OCI-M2 (cell line): ENCODE measurements around the gene PDZD8.
"Not testable (repeated sequence)": the region's sequence is repeated elsewhere in the genome, so short reads cannot be mapped to it uniquely, and the experiment has no call there.

ENCODE experiments used
- DNase-seq: peaks from one replicate; lab custom pipeline; 2025; ENCODE audit not compliant: unreplicated experiment; lab: John Stamatoyannopoulos, UW

PDZD8 gene

DNA sequence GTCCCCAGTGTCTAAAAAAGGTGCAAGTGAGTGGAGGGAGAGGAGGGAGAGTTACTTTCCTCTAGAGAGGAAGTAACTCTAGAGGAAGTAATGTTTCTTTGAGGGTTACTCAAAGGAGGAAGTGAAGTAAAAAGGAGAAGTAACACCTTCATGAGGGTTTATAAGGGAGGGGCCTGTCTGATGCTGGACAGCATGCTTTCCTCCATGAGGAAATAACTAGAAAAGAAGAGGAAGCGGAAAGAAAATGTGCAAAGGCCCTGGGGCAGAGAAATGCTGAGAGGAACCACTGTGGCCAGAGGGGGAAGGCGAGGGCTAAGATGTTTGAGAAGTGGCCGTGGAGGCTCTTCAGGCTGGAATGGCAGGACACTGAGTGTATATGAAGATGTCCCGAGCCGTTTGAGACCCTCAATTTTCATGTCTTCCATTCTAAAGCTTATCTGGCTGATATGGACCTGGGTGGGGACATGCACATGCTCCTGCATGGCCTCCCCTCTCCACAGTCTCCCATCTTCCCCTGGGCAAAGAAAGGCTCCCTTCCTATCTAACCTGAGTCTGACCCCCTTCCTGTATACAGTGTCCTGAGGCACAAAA, 137.7 kb downstream of the PDZD8 start:
- DNase-seq: no peak

DNA sequence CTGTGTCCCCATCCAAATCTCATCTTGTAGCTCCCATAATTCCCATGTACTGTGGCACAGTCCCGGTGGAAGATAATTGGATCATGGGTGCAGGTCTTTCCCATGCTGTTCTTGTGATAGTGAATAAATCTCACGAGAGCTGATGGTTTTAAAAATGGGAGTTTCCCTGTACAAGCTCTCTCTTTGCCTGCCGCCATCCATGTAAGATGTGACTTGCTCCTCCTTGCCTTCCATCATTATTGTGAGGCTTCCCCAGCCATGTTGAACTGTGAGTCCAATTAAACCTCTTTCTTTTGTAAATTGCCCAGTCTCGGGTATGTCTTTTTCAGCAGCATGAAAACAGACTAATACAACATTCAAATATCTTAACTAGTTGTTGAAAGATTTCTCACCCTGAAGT, 145.1 kb downstream of the PDZD8 start:
- DNase-seq: not testable (repeated sequence)

DNA sequence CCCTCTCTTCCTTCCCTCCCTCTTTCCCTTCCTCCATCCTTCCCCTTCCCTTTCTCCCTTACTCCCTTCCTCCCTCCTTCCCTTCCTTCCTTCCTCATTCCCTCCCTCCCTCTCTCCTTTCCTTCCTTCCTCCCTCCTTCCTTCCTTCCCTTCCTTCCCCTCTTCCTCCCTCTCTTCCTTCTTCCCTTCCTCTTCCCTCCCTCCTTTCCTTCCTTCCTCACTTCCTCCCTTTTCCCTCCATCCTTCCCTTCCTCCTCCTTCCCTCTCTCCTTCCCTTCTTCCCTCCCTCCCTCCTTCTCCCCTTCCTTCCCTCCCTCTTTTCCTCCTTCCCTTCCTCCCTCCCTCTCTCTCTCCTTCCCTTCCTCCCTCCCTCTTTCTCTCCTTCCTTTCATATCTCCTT, 147.0 kb downstream of the PDZD8 start:
- no peak for DNase-seq
